ENCODE measurements around the gene PTPN13.

Gene PTPN13

DNA sequence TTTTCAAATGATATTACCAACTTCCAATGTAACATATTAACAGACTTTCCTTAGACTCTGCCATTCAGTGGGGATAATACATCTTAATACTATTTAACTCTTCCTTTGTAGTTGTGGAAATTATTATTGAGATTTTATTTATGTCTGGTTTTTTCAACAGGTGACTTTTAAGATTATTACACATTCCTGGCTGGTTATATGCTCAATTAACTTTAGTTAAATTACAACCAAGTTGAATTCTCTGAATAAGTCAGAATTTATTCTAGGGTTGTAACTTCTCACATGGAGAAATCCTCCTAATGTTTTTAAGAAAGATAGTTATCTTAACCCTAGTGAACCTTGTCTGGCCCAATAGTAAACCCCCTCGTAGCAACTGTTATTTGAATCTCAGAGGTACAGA lies 147.7 kb downstream of the PTPN13 start:
- no peak overlapping the region for H3K27ac ChIP-seq
- TF ChIP-seq, protein P1, sequence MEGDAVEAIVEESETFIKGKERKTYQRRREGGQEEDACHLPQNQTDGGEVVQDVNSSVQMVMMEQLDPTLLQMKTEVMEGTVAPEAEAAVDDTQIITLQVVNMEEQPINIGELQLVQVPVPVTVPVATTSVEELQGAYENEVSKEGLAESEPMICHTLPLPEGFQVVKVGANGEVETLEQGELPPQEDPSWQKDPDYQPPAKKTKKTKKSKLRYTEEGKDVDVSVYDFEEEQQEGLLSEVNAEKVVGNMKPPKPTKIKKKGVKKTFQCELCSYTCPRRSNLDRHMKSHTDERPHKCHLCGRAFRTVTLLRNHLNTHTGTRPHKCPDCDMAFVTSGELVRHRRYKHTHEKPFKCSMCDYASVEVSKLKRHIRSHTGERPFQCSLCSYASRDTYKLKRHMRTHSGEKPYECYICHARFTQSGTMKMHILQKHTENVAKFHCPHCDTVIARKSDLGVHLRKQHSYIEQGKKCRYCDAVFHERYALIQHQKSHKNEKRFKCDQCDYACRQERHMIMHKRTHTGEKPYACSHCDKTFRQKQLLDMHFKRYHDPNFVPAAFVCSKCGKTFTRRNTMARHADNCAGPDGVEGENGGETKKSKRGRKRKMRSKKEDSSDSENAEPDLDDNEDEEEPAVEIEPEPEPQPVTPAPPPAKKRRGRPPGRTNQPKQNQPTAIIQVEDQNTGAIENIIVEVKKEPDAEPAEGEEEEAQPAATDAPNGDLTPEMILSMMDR (conservative IDR thresholded peaks at IDR 0.05) = no peak
- no peak for TF ChIP-seq ZFX (IDR thresholded peaks at IDR 0.05)

GRCh38 chr4:86744570-86744969 lies 150.5 kb downstream of the PTPN13 start:
- no peak for TF ChIP-seq ZFX (IDR thresholded peaks at IDR 0.05)
- TF ChIP-seq, protein P1 (conservative IDR thresholded peaks at IDR 0.05) = no peak
- no peak overlapping the region for H3K27ac ChIP-seq

DNA sequence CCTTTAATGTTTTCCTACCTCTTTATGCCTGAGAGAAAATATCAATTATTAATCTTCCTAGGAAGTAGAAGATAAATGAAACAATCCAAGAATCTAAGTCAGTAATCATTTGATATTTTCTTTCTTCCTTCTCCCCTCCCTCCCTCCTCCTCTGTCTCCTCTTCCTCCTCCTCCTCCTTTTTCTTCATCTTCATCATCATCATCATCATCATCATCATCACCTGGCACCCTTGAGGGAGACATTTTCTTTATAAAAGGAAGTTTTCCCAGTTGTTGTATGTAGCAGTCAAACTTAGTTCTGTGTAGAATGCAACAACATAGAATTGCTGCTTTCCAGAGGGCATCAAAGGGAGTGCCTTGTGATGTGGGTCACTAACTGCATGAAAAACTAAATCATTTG lies 155.0 kb downstream of the PTPN13 start:
- no peak for TF ChIP-seq ZFX (IDR thresholded peaks at IDR 0.05)
- TF ChIP-seq, protein P1 (conservative IDR thresholded peaks at IDR 0.05) = no peak
- H3K27ac ChIP-seq = no peak overlapping the region

- no peak overlapping the region for H3K27ac ChIP-seq
- TF ChIP-seq, protein P1 (conservative IDR thresholded peaks at IDR 0.05) = no peak
- no peak for TF ChIP-seq ZFX (IDR thresholded peaks at IDR 0.05)
Observed at GRCh38 chr4:86755388-86755787, 161.3 kb downstream of the PTPN13 start.

- no peak for TF ChIP-seq ZFX (IDR thresholded peaks at IDR 0.05)
- no peak overlapping the region for H3K27ac ChIP-seq
Observed at GRCh38 chr4:86757468-86757867, 163.4 kb downstream of the PTPN13 start.

GRCh38 chr4:86759298-86759697 lies 165.2 kb downstream of the PTPN13 start:
- no peak overlapping the region for H3K27ac ChIP-seq
- TF ChIP-seq ZFX (IDR thresholded peaks at IDR 0.05) = no peak
- TF ChIP-seq, protein P1 (conservative IDR thresholded peaks at IDR 0.05) = no peak

DNA sequence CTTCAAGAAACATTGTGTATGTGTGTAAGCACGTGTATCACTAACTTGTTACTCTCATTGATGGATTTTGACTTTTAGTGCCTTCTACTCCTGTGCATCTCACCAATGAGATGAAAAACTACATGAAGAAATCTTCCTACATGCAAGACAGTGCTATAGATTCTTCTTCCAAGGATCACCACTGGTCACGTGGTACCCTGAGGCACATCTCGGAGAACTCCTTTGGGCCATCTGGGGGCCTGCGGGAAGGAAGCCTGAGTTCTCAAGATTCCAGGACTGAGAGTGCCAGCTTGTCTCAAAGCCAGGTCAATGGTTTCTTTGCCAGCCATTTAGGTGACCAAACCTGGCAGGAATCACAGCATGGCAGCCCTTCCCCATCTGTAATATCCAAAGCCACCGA lies 168.5 kb downstream of the PTPN13 start:
- TF ChIP-seq ZFX (IDR thresholded peaks at IDR 0.05) = no peak
- TF ChIP-seq, protein P1 (conservative IDR thresholded peaks at IDR 0.05) = no peak
- H3K27ac ChIP-seq = no peak overlapping the region

DNA sequence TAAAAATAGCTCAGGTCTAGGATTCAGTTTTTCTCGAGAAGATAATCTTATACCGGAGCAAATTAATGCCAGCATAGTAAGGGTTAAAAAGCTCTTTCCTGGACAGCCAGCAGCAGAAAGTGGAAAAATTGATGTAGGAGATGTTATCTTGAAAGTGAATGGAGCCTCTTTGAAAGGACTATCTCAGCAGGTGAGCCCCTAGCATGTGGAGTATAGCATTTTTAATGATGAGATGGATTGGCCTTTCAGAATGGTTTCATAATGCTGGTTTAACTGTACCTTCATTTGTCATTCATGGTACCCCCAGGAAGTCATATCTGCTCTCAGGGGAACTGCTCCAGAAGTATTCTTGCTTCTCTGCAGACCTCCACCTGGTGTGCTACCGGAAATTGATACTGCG lies 175.7 kb downstream of the PTPN13 start:
- TF ChIP-seq, protein P1 (conservative IDR thresholded peaks at IDR 0.05) = no peak
- no peak for TF ChIP-seq ZFX (IDR thresholded peaks at IDR 0.05)
- no peak overlapping the region for H3K27ac ChIP-seq
